ENCODE measurements around the gene BPIFB1. TPM values are rescaled to one million over a fixed set of nuclear protein-coding genes. Genes with fewer than 3 reads are reported as not detected.

Gene BPIFB1
- total and polyA plus RNA-seq, 2 donors (not counting 3 experiments of a cell fraction or from before 2014, with no cell fraction given), result not detected

DNA sequence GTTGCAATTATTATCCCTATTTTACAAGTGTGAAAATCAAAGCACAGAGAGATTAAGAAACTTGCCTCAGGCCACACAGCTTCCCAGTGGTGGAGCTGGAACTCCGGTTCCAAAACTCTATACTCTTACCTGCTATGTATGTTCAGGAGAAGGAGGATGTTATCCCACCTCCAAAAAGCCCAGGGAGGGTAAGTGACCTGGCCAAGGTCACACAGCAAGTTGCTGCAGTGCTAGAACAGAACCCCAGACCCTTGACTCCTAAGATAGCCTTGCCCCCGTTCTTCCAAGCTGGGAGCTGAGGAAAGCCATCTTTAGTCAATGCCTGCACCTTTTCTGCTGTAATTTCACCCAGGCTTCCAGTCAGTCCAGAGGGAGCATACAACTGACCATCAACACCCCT, 42.3 kb downstream of the BPIFB1 start:
- H3K36me3 ChIP-seq (ENCODE audit: control insufficient read depth in 2 of 2, extremely low read depth in 1 of 2, insufficient read depth in 2 of 2, low read length in 2 of 2), result no peaks in the 10 kb centered on the region
- H4K20me1 ChIP-seq (replicated peaks; ENCODE audit: control insufficient read depth, extremely low read depth, insufficient read depth, low read length), result no peaks in the 10 kb centered on the region
- no peak overlapping the region for H3K4me3 ChIP-seq (replicated peaks in 1 of 3; ENCODE audit: insufficient read depth in 1 of 3, low read depth in 1 of 3, low read length in 3 of 3)
- H3K4me2 ChIP-seq (ENCODE audit: insufficient read depth, low read length), result no peak overlapping the region
- intact Hi-C loops (cut with micrococcal nuclease) (no loop called here), dilution Hi-C loops (cut with MboI; ENCODE audit: extremely low pct_ligation_motif_present, low sequenced_read_pairs) (no loop called here)
- no peaks in the 10 kb centered on the region for H3K9me1 ChIP-seq (replicated peaks; ENCODE audit: control insufficient read depth, extremely low read depth, insufficient read depth, low read length)
- POLR2A ChIA-PET, result no interaction called here
- H2AFZ ChIP-seq (ENCODE audit: low read depth, low read length), result no peak overlapping the region
- CTCF ChIA-PET, result no interaction called here
- H3K4me1 ChIP-seq (ENCODE audit: control insufficient read depth, extremely low read depth, insufficient read depth, low read length), result no peaks in the 10 kb centered on the region
- H3K9ac ChIP-seq (replicated peaks; ENCODE audit: extremely low read depth, insufficient read depth, low read length), result no peak overlapping the region
- peaks cover 0 to 2% of the 10 kb centered on the region in 2 experiments for H3K27me3 ChIP-seq (ENCODE audit: control insufficient read depth in 2 of 2, insufficient read depth in 2 of 2, low read length in 2 of 2)
- TF ChIP-seq JUN (IDR thresholded peaks at IDR 0.05; ENCODE audit: borderline replicate concordance, insufficient read depth, insufficient read length, low read depth) (no peak), GATA2 (IDR thresholded peaks at IDR 0.05; ENCODE audit: insufficient read depth, insufficient read length, low read depth, low read length) (no peak), MYC (IDR thresholded peaks at IDR 0.05; ENCODE audit: low read depth, low read length) (no peak), FOS (IDR thresholded peaks at IDR 0.05; ENCODE audit: borderline replicate concordance, insufficient read depth, low read length) (no peak), POLR2A (IDR thresholded peaks at IDR 0.05; ENCODE audit: low read depth, low read length) (no peak), EZH2 (IDR thresholded peaks at IDR 0.05; ENCODE audit: borderline replicate concordance, low read depth, low read length, severe bottlenecking) (no peak), POLR2AphosphoS5 (IDR thresholded peaks at IDR 0.05; ENCODE audit: insufficient read depth, low read depth, low read length) (no peak)
- TF ChIP-seq, protein P1, sequence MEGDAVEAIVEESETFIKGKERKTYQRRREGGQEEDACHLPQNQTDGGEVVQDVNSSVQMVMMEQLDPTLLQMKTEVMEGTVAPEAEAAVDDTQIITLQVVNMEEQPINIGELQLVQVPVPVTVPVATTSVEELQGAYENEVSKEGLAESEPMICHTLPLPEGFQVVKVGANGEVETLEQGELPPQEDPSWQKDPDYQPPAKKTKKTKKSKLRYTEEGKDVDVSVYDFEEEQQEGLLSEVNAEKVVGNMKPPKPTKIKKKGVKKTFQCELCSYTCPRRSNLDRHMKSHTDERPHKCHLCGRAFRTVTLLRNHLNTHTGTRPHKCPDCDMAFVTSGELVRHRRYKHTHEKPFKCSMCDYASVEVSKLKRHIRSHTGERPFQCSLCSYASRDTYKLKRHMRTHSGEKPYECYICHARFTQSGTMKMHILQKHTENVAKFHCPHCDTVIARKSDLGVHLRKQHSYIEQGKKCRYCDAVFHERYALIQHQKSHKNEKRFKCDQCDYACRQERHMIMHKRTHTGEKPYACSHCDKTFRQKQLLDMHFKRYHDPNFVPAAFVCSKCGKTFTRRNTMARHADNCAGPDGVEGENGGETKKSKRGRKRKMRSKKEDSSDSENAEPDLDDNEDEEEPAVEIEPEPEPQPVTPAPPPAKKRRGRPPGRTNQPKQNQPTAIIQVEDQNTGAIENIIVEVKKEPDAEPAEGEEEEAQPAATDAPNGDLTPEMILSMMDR (IDR thresholded peaks at IDR 0.05; ENCODE audit: extremely low read depth in 1 of 2, insufficient read depth in 1 of 2, low read depth in 1 of 2, low read length in 2 of 2), result no peak
- TF ChIP-seq, protein P2, sequence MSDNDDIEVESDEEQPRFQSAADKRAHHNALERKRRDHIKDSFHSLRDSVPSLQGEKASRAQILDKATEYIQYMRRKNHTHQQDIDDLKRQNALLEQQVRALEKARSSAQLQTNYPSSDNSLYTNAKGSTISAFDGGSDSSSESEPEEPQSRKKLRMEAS (IDR thresholded peaks at IDR 0.05; ENCODE audit: insufficient read depth, insufficient read length), result no peak
- no peaks in the 10 kb centered on the region for H3K79me2 ChIP-seq (ENCODE audit: control insufficient read depth, insufficient read depth, low read length)
- no peak for FAIRE-seq
- no peaks in the 10 kb centered on the region for H3K9me3 ChIP-seq (replicated peaks; ENCODE audit: control insufficient read depth, insufficient read depth, low read length)
- BruUV-seq (replicated peaks), result no TSS peak
- DNase-seq (ENCODE audit: low read depth, low spot score), result no peak
- H3K27ac ChIP-seq (ENCODE audit: insufficient read depth, low read depth, low read length), result no peak overlapping the region
